Transverse colon (tissue), 4 donors: ENCODE measurements around the gene CA12.
"Not testable (repeated sequence)": the region's sequence is repeated elsewhere in the genome, so short reads cannot be mapped to it uniquely, and the experiment has no call there.

ENCODE experiments used
- EP300 ChIP-seq: sonication (generic); formaldehyde crosslinking; IDR thresholded peaks from one replicate; pipeline ENCODE4 v1.6.1; 2017; ENCODE audit warnings: antibody characterized with exemption, low read depth
- POLR2A ChIP-seq: fragments of 450-650 bp; IDR thresholded peaks from one replicate; pipeline ENCODE4 v1.6.1; 2016; ENCODE audit warnings: antibody characterized with exemption, mild to moderate bottlenecking, moderate library complexity
- POLR2AphosphoS5 ChIP-seq, 3 donors: sonication (generic); formaldehyde crosslinking; IDR thresholded peaks; one replicate each; pipeline ENCODE4 v1.6.1; 2016; ENCODE audit warnings: antibody characterized with exemption in 3 of 3
- TF ChIP-seq, protein P1 (sequence below), 5 experiments: fragments of 200-600 bp in 3 of 5; fragments of 450-650 bp in 2 of 5; sonication (generic) in 3 of 5; IDR thresholded peaks; 1 replicate in 2 of 5; 2 replicates in 3 of 5; pipeline ENCODE4 v1.5.1; 2016 to 2017; ENCODE audit warnings: antibody characterized with exemption in 5 of 5, inconsistent platforms in 3 of 5, mild to moderate bottlenecking in 2 of 5, moderate library complexity in 1 of 5

DNA sequence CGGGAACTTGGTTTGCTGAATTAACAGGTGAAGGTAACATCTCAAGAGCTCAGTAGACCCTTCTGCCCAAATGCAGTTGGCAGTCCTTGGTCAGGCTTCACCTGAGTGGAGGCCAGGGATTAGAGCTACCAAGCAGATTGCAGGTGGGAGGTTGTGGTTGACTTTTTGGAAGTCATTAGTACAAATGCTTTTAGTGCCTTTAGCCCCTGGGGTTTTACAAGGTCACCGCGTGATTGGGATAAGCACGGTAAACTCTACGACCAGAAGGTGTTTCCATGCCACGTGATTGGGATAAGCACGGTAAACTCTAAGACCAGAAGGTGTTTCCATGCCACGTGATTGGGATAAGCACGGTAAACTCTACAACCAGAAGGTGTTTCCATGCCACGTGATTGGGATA is 61.2 kb downstream of the CA12 start:
- TF ChIP-seq, protein P1, sequence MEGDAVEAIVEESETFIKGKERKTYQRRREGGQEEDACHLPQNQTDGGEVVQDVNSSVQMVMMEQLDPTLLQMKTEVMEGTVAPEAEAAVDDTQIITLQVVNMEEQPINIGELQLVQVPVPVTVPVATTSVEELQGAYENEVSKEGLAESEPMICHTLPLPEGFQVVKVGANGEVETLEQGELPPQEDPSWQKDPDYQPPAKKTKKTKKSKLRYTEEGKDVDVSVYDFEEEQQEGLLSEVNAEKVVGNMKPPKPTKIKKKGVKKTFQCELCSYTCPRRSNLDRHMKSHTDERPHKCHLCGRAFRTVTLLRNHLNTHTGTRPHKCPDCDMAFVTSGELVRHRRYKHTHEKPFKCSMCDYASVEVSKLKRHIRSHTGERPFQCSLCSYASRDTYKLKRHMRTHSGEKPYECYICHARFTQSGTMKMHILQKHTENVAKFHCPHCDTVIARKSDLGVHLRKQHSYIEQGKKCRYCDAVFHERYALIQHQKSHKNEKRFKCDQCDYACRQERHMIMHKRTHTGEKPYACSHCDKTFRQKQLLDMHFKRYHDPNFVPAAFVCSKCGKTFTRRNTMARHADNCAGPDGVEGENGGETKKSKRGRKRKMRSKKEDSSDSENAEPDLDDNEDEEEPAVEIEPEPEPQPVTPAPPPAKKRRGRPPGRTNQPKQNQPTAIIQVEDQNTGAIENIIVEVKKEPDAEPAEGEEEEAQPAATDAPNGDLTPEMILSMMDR (IDR thresholded peaks at IDR 0.05): not testable (repeated sequence)
- TF ChIP-seq EP300; POLR2AphosphoS5 (IDR thresholded peaks at IDR 0.05); POLR2A: not testable (repeated sequence)
